ENCODE data around the gene PROC. TPM values are rescaled to one million over a fixed set of nuclear protein-coding genes. Genes with fewer than 3 reads are reported as not detected.
A peak's percentile ranks its signal among the peaks of the same experiment; 100 is the strongest.
"Not testable (repeated sequence)": the region's sequence is repeated elsewhere in the genome, so short reads cannot be mapped to it uniquely, and the experiment has no call there.

The PROC gene
- polyA plus RNA-seq, 2 donors, result 0.19 to 0.20 TPM

DNA sequence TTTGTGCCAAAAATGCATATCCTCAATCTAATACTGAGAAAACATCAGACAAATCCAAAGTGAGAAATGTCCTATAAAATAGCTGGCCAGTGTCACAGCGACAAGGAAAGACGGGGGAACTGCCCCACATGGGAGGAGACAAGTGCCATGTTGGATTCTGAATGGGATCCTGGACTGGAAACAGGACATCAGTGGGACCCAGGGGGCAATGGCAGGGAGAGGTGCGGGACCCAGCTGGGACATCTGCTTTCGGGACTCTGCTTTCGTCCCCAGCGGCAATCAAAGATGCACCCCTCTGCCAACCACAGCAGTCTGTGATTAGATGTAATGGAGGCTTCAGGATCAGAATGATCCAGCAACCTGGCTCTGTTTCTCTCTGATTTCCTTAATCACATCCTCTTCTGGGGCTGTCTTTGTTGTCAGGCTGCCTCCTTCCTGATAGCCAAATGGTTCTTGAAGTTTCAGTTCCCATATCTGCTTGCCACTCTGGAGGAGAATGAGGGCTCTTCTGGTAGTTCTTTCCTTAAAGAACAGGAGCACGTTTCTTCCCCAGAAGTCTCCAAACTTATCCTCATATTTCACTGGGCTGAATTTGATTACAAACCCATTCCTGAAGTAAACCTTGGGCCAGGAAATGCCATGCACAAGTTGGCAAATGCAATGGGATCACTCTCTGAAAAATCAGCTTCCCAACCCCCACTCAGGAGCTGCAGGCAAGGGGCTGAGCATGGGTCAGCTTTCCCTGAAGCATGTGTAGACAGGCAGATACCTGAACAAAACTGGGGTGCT is 13.6 kb upstream of the PROC start:
- Histone ChIP-seq H3K27ac (ENCODE audit: low read depth in 2 of 2, low read length in 1 of 2) (no peak overlapping the region), H3K4me1 (ENCODE audit: control insufficient read depth in 2 of 2, insufficient read depth in 2 of 2, low read length in 1 of 2) (peaks cover 13 to 15% of the 10 kb centered on the region in 2 donors), H3K4me3 (ENCODE audit: low read depth in 1 of 2, low read length in 2 of 2) (no peak overlapping the region), H3K9me3 (ENCODE audit: control insufficient read depth in 2 of 2, insufficient read depth in 1 of 2, low read depth in 1 of 2, low read length in 1 of 2) (peaks cover 0 to 3% of the 10 kb centered on the region in 2 donors), H3K36me3 (ENCODE audit: control insufficient read depth in 2 of 2, insufficient read depth in 2 of 2, low read length in 1 of 2) (no peaks in the 10 kb centered on the region), H3K27me3 (ENCODE audit: control insufficient read depth in 1 of 2, insufficient read depth in 2 of 2, low read length in 2 of 2) (no peaks in the 10 kb centered on the region)
- WGBS, 2 donors, result 88 to 89% methylated on average over 7 of the region's 7 CpGs

DNA sequence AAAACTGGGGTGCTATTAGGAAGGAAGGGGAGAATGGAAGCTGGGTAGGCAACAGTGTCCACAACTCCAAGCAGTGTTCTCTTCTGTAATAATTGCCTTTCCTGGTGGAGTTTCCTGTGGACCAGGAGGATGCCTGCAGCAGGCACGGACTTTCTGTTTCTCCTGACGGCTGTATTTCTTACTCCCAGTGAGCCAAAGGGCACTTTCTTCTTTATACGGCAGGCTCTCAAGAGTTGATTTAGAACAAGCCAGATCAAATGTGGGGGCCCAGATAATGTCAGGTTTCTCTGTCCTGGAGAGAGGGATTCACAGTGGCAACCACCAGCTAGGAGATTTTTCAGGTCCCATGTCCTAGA is 13.0 kb upstream of the PROC start:
- H3K9me3 ChIP-seq (ENCODE audit: control insufficient read depth in 2 of 2, insufficient read depth in 1 of 2, low read depth in 1 of 2, low read length in 1 of 2), result peaks cover 0 to 3% of the 10 kb centered on the region in 2 donors
- H3K36me3 ChIP-seq (ENCODE audit: control insufficient read depth in 2 of 2, insufficient read depth in 2 of 2, low read length in 1 of 2), result no peaks in the 10 kb centered on the region
- peaks cover 13 to 15% of the 10 kb centered on the region in 2 donors for H3K4me1 ChIP-seq (ENCODE audit: control insufficient read depth in 2 of 2, insufficient read depth in 2 of 2, low read length in 1 of 2)
- H3K4me3 ChIP-seq (ENCODE audit: low read depth in 1 of 2, low read length in 2 of 2), result no peak overlapping the region
- 59 to 69% methylated on average over 3 of the region's 3 CpGs for WGBS, 2 donors
- no peaks in the 10 kb centered on the region for H3K27me3 ChIP-seq (ENCODE audit: control insufficient read depth in 1 of 2, insufficient read depth in 2 of 2, low read length in 2 of 2)
- no peak overlapping the region for H3K27ac ChIP-seq (ENCODE audit: low read depth in 2 of 2, low read length in 1 of 2)

DNA sequence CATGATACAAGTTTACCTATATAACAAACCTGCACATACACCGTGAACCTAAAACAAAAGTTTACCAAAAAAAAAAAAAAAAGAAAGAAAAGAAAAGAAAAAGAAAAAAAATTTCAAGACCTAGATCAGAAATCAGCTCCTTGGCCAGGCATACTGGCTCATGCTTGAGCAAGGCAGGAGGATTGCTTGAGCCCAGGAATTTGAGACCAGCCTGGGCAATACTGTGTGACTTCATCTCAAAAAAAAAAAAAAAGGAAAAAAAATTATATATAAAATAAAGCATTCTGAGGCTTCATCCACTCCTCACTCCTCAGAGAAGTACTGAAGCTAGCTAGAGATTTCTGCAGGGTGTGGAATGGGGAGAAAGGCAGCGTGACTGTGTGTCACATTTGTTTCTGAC is 11.8 kb upstream of the PROC start:
- WGBS, 2 donors, result 83 to 96% methylated on average over 2 of the region's 2 CpGs
- Histone ChIP-seq H3K9me3 (ENCODE audit: control insufficient read depth in 2 of 2, insufficient read depth in 1 of 2, low read depth in 1 of 2, low read length in 1 of 2) (peaks cover 0 to 3% of the 10 kb centered on the region in 2 donors), H3K4me1 (ENCODE audit: control insufficient read depth in 2 of 2, insufficient read depth in 2 of 2, low read length in 1 of 2) (peaks cover 4 to 7% of the 10 kb centered on the region in 2 donors), H3K4me3 (ENCODE audit: low read depth in 1 of 2, low read length in 2 of 2) (no peak overlapping the region), H3K27ac (ENCODE audit: low read depth in 2 of 2, low read length in 1 of 2) (no peak overlapping the region), H3K36me3 (ENCODE audit: control insufficient read depth in 2 of 2, insufficient read depth in 2 of 2, low read length in 1 of 2) (no peaks in the 10 kb centered on the region), H3K27me3 (ENCODE audit: control insufficient read depth in 1 of 2, insufficient read depth in 2 of 2, low read length in 2 of 2) (no peaks in the 10 kb centered on the region)

DNA sequence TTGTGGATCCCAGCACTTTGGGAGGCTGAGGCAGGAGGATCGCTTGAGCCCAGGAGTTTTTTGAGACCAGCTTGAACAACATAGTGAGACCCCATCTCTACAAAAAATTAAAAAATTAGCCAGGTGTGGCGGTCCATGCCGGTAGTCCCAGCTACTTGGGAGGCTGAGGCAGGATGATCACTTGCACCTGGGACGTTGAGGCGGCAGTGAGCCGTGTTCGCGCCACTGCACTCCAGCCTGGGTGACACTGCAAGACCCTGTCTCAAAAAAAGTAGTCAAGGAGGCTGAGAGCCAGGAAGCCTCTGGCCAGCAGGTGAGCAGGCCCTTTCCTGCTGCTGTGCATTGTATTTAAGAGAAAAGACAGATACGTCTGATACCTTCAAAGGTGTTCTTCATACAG is 11.1 kb upstream of the PROC start:
- no peak overlapping the region for H3K27ac ChIP-seq (ENCODE audit: low read depth in 2 of 2, low read length in 1 of 2)

DNA sequence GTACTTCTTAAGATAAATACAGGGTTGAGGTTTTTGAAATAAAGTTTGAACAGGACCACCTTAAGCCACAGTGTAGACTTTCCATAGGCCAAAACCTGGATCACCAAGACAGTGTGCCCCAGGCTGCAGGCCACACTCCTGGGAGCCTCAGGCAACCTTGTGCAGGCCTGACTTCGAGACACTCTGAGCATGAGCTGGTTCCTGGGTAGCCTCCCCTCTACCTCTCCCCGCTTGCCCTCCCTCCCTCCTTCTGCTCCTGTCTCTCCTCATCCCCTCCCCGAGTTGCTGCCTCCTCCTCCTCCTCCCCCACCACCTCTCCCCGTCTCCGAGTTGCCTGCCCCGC is 10.6 kb upstream of the PROC start:
- H3K27ac ChIP-seq (ENCODE audit: low read depth in 2 of 2, low read length in 1 of 2), result peak overlapping the region; percentile 70 to 82
- H3K36me3 ChIP-seq (ENCODE audit: control insufficient read depth in 2 of 2, insufficient read depth in 2 of 2, low read length in 1 of 2), result no peaks in the 10 kb centered on the region
- H3K4me1 ChIP-seq (ENCODE audit: control insufficient read depth in 2 of 2, insufficient read depth in 2 of 2, low read length in 1 of 2), result peaks cover 2 to 7% of the 10 kb centered on the region in 2 donors
- H3K9me3 ChIP-seq (ENCODE audit: control insufficient read depth in 2 of 2, insufficient read depth in 1 of 2, low read depth in 1 of 2, low read length in 1 of 2), result peaks cover 0 to 3% of the 10 kb centered on the region in 2 donors
- 0 to 3% methylated on average over 5 to 6 of the region's 6 CpGs for WGBS, 2 donors
- H3K27me3 ChIP-seq (ENCODE audit: control insufficient read depth in 1 of 2, insufficient read depth in 2 of 2, low read length in 2 of 2), result no peaks in the 10 kb centered on the region
- peak overlapping the region in 1 of 2 donors; percentile 53 for H3K4me3 ChIP-seq (ENCODE audit: low read depth in 1 of 2, low read length in 2 of 2)

More for the DNA sequence above, 11.1 kb upstream of the PROC start:
- Histone ChIP-seq H3K27me3 (ENCODE audit: control insufficient read depth in 1 of 2, insufficient read depth in 2 of 2, low read length in 2 of 2) (no peaks in the 10 kb centered on the region), H3K4me1 (ENCODE audit: control insufficient read depth in 2 of 2, insufficient read depth in 2 of 2, low read length in 1 of 2) (peaks cover 2 to 7% of the 10 kb centered on the region in 2 donors), H3K4me3 (ENCODE audit: low read depth in 1 of 2, low read length in 2 of 2) (no peak overlapping the region), H3K9me3 (ENCODE audit: control insufficient read depth in 2 of 2, insufficient read depth in 1 of 2, low read depth in 1 of 2, low read length in 1 of 2) (peaks cover 0 to 3% of the 10 kb centered on the region in 2 donors), H3K36me3 (ENCODE audit: control insufficient read depth in 2 of 2, insufficient read depth in 2 of 2, low read length in 1 of 2) (no peaks in the 10 kb centered on the region)
- WGBS, 2 donors, result 91% methylated on average over 9 of the region's 9 CpGs

DNA sequence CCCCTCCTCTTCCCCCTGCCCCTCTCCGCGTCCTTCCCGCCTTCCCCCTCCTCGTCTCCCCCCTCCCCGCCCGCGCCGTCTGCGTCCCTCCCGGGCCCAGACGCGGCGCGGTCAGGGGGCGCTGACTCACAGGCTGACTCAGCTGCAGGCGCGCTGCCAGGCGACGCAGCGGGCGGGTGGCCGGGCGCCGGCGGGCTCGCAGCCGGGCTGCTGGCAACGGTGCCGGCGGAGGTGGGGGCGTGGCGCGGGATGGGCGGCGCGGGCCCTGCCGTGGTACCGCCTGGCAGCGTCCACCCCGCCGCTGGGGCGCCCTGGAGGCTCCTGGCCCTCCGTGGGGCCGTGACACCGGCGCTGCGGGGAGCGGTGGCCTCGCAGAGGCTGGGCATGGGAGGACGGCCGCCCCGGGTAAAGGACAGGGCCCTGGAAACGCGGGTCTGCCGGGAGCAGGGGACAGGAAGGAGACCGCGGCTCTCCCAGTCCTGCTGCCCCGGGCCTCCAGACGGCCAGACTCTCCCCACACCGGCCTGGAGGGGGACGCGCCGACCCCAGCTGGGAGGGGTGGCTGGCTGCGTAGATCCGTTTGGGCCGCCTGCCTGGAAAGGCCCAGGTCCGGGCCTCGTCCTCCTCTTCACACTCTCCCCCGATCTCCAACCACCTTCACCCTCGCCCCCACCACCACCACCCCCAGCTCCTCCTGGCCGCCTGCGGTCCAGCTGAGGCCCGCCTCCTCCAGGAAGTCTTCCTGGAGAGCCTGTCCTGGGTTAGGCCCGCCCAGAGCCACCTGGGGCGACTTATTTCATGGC is 10.0 kb upstream of the PROC start:
- peak overlapping the region; percentile 82 to 88 for H3K27ac ChIP-seq (ENCODE audit: low read depth in 2 of 2, low read length in 1 of 2)
- H3K4me3 ChIP-seq (ENCODE audit: low read depth in 1 of 2, low read length in 2 of 2), result peak overlapping the region; percentile 53 to 58
- H3K4me1 ChIP-seq (ENCODE audit: control insufficient read depth in 2 of 2, insufficient read depth in 2 of 2, low read length in 1 of 2), result peaks cover 2 to 7% of the 10 kb centered on the region in 2 donors
- H3K9me3 ChIP-seq (ENCODE audit: control insufficient read depth in 2 of 2, insufficient read depth in 1 of 2, low read depth in 1 of 2, low read length in 1 of 2), result peaks cover 0 to 3% of the 10 kb centered on the region in 2 donors
- H3K27me3 ChIP-seq (ENCODE audit: control insufficient read depth in 1 of 2, insufficient read depth in 2 of 2, low read length in 2 of 2), result no peaks in the 10 kb centered on the region
- no peaks in the 10 kb centered on the region for H3K36me3 ChIP-seq (ENCODE audit: control insufficient read depth in 2 of 2, insufficient read depth in 2 of 2, low read length in 1 of 2)
- WGBS, 2 donors, result 8% methylated on average over 46 to 75 of the region's 75 CpGs

DNA sequence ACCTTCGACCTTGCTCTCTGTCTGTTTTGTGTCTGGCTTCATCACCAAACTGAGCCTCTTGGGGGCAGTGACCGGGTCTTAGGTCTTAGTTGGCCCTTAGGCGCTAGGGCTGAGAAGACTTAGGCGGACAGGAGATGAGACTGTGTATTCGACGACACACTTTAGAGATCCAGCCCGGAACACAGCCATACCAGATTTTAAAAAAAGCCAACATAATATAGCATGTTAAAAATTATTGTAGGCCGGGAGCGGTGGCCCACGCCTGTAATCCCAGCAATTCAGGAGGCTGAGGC is 9.5 kb upstream of the PROC start:
- Histone ChIP-seq H3K27ac (ENCODE audit: low read depth in 2 of 2, low read length in 1 of 2) (peak overlapping the region; percentile 82 to 88), H3K36me3 (ENCODE audit: control insufficient read depth in 2 of 2, insufficient read depth in 2 of 2, low read length in 1 of 2) (no peaks in the 10 kb centered on the region), H3K9me3 (ENCODE audit: control insufficient read depth in 2 of 2, insufficient read depth in 1 of 2, low read depth in 1 of 2, low read length in 1 of 2) (peaks cover 0 to 3% of the 10 kb centered on the region in 2 donors), H3K4me1 (ENCODE audit: control insufficient read depth in 2 of 2, insufficient read depth in 2 of 2, low read length in 1 of 2) (peaks cover 2 to 4% of the 10 kb centered on the region in 2 donors), H3K27me3 (ENCODE audit: control insufficient read depth in 1 of 2, insufficient read depth in 2 of 2, low read length in 2 of 2) (no peaks in the 10 kb centered on the region), H3K4me3 (ENCODE audit: low read depth in 1 of 2, low read length in 2 of 2) (peak overlapping the region in 1 of 2 donors; percentile 53)
- WGBS, 2 donors, result 89 to 90% methylated on average over 10 of the region's 10 CpGs

DNA sequence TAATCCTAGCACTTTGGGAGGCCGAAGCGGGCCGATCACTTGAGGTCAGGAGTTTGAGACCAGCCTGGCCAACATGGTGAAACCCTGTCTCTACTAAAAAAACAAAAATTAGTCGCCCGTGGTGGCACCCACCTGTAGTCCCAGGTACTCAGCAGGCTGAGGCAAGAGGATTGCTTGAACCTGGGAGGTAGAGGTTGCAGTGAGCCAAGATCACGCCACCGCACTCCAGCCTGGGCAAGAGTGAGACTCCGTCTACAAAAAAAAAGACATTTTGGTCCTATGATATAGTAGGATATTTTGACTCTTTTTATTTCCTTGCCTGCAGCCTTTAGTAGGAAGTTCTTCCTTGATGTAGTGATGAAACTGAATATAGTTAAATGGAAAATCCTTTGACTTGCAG is 8.5 kb upstream of the PROC start:
- H3K4me1 ChIP-seq (ENCODE audit: control insufficient read depth in 2 of 2, insufficient read depth in 2 of 2, low read length in 1 of 2); H3K27me3 ChIP-seq (ENCODE audit: control insufficient read depth in 1 of 2, insufficient read depth in 2 of 2, low read length in 2 of 2); H3K4me3 ChIP-seq (ENCODE audit: low read depth in 1 of 2, low read length in 2 of 2); H3K9me3 ChIP-seq (ENCODE audit: control insufficient read depth in 2 of 2, insufficient read depth in 1 of 2, low read depth in 1 of 2, low read length in 1 of 2); H3K36me3 ChIP-seq (ENCODE audit: control insufficient read depth in 2 of 2, insufficient read depth in 2 of 2, low read length in 1 of 2); H3K27ac ChIP-seq (ENCODE audit: low read depth in 2 of 2, low read length in 1 of 2): not testable (repeated sequence)
- 93% methylated on average over 8 of the region's 8 CpGs for WGBS, 2 donors

DNA sequence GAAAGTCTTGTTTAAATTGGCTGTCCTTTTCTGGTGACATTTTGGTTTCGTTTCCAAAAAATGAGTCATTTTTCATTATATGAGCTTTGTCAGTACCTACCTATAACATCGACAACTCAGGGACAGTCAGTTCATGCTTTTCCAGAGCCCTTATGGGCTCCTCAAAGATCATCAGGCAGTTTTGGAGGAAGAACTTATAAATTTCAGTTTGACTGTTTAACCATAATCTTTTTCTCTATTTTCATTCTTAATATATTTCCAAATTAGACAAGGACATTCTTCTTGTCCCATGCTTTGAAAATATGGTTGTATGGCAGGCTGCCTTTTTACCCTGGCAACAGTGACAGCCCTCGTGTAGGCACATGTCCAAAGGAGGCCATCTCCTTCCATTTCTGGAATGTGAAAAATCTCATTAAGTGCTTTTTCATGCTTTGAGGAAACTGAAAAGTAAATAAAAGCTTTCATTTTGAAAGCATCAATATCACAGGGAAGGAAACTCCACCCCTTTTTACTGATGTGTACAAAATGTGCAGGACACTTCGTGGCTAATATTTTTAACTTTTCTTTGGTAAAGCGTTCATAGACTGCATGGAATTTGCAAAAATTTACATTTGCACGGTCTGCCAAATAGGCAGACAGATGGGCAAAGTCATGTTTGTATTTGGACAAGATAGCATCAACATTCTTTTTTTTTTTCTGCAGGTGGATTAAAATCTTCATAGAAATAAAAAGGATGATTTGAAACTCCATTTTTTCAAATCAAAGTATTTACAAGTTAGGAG is 7.2 kb upstream of the PROC start:
- H3K27ac ChIP-seq (ENCODE audit: low read depth in 2 of 2, low read length in 1 of 2), result peak overlapping the region; percentile 14 to 47
- H3K9me3 ChIP-seq (ENCODE audit: control insufficient read depth in 2 of 2, insufficient read depth in 1 of 2, low read depth in 1 of 2, low read length in 1 of 2), result peaks cover 0 to 3% of the 10 kb centered on the region in 2 donors
- H3K36me3 ChIP-seq (ENCODE audit: control insufficient read depth in 2 of 2, insufficient read depth in 2 of 2, low read length in 1 of 2), result no peaks in the 10 kb centered on the region
- 4 to 17% methylated on average over 6 of the region's 6 CpGs for WGBS, 2 donors
- no peak overlapping the region for H3K4me3 ChIP-seq (ENCODE audit: low read depth in 1 of 2, low read length in 2 of 2)
- H3K4me1 ChIP-seq (ENCODE audit: control insufficient read depth in 2 of 2, insufficient read depth in 2 of 2, low read length in 1 of 2), result peaks cover 4 to 5% of the 10 kb centered on the region in 2 donors
- no peaks in the 10 kb centered on the region for H3K27me3 ChIP-seq (ENCODE audit: control insufficient read depth in 1 of 2, insufficient read depth in 2 of 2, low read length in 2 of 2)
